ENCODE measurements around the gene IKBIP. TPM values are rescaled to one million over a fixed set of nuclear protein-coding genes. Genes with fewer than 3 reads are reported as not detected.

Gene IKBIP, protein sequence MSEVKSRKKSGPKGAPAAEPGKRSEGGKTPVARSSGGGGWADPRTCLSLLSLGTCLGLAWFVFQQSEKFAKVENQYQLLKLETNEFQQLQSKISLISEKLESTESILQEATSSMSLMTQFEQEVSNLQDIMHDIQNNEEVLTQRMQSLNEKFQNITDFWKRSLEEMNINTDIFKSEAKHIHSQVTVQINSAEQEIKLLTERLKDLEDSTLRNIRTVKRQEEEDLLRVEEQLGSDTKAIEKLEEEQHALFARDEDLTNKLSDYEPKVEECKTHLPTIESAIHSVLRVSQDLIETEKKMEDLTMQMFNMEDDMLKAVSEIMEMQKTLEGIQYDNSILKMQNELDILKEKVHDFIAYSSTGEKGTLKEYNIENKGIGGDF
- total RNA-seq = 99.3 and 107 TPM in 2 replicates

DNA sequence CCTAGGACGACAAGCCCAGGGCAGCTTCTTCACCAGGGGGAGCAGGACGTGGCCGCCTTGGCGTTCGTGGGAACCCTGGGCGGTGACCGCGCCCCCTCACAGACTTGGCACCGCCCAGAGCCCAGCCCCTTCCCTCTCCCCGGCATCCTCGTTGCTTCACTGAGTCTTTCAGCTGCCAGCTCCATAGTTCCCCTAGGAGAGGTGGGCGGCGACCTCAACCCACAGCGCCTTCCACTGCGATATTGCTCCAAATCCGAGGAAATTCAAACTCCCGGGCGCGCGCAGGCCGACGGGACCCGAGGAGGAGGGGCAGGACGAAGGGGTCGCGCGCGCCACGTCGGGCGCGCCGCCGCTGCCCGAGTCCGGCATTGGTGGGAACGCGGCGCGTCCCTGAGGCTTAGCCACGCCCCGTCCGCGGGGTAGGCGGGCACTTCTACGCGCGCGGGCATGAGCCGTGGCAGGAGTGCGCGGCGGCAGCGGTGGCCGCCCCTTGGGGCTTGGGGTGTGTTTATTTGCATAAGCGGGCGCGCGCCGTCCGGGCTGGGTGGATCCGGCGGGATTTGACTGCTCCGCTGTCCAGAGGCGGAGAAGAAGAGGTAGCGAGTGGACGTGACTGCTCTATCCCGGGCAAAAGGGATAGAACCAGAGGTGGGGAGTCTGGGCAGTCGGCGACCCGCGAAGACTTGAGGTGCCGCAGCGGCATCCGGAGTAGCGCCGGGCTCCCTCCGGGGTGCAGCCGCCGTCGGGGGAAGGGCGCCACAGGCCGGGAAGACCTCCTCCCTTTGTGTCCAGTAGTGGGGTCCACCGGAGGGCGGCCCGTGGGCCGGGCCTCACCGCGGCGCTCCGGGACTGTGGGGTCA is at the start of gene IKBIP, which contains the start of gene APAF1:
Gene IKBIP, minus strand, starts transcription at position 77 of the 860 bp plus-strand sequence. CDS start 87 bp downstream, outside the sequence.
Gene APAF1, plus strand, starts transcription at position 579 of the 860 bp plus-strand sequence. CDS start 3,070 bp downstream, outside the sequence.

DNA sequence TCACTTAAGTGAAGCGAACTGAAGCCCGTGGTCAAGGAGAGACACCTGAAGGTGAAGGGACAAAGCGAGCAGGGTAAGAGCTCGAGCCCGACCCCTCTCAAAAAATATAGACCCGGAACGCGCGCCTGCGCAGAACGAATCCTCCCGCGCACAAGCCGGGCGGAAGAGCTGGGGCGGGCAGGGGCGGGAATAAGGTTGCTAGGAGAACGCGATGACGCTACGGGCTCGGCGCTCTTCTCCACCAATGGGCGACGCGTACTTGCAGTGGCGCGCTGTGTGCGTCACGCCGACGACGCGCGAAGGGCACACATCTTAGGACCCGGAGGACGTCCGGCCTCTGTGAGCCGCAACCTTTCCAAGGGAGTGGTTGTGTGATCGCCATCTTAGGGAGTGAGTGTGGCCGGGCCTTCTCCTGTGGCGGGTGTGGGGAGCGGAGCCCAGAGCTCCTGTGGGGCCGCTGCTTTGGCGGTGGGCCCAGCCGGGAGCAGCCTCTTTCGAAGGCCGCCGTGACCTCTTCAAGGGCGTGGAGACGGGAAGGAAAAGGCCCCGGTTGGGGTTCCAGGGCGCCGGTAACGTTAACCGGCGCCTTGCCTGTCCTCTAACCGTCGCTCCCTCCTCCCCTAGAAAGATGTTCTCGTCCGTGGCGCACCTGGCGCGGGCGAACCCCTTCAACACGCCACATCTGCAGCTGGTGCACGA is 51.1 kb downstream of the IKBIP start, which contains the start of gene SLC25A3:
Gene SLC25A3, plus strand, starts transcription at position 336 of the 699 bp plus-strand sequence. Its CDS starts 293 bp downstream, at position 629.

Small RNA genes within 50 kb of the gene (small RNA-seq; reads per million reads assigned to genes)
- gene SNORA53 = 143 reads per million, percentile 99 among the genes with 10 or more reads in this experiment

Other genes starting within 250 kb of the IKBIP start
- gene TMPO, start 129.2 kb downstream of the IKBIP start, total RNA-seq = 237 and 296 TPM in 2 replicates
- 943 and 994 TPM in 2 replicates for gene SLC25A3, start 51.1 kb downstream of the IKBIP start, total RNA-seq
- gene APAF1, start 502 bp upstream of the IKBIP start, total RNA-seq = 48.2 and 49.7 TPM in 2 replicates

Data from thoracic aorta endothelial cell (primary cell).